Pancreas (tissue), 10 donors: ENCODE results near the gene ENPEP. TPM values are rescaled to one million over a fixed set of nuclear protein-coding genes. Genes with fewer than 3 reads are reported as not detected.
A peak's percentile ranks its signal among the peaks of the same experiment; 100 is the strongest.
"Not testable (repeated sequence)": the region's sequence is repeated elsewhere in the genome, so short reads cannot be mapped to it uniquely, and the experiment has no call there.

ENCODE experiments used
- ATAC-seq, 4 donors: fragments of 200-7000 bp; cut with Tn5 transposase; one replicate each; pipeline versions ENCODE4 v1.8.0 to v1.9.1; 2020; ENCODE audit warnings: mild to moderate bottlenecking in 4 of 4, moderate library complexity in 4 of 4
- DNase-seq, 6 donors: peaks; one replicate each; pipeline ENCODE4 v3.0.0-alpha.2; 2020
- FAIRE-seq: peaks from 2 replicates; lab custom pipeline; 2012; peaks lifted over from hg19 to GRCh38; lab: Jason Lieb, UNC
- H3K27ac ChIP-seq, 4 donors: fragments of 200-600 bp; sonication (generic); 1 replicate in 3 of 4; 2 replicates in 1 of 4; pipeline versions ENCODE4 v1.5.0 to v1.8.0; 2020
- H3K27me3 ChIP-seq, 4 donors: fragments of 200-600 bp; one replicate each; pipeline ENCODE4 v1.8.0; 2021
- H3K36me3 ChIP-seq, 3 donors: fragments of 200-600 bp; sonication (generic) in 1 of 3; one replicate each; pipeline versions ENCODE4 v1.5.0 to v1.8.0; 2020 to 2021
- H3K4me1 ChIP-seq, 3 donors: fragments of 200-600 bp; one replicate each; pipeline ENCODE4 v1.8.0; 2021
- H3K4me3 ChIP-seq, 4 donors: fragments of 200-600 bp; sonication (generic) in 2 of 4; one replicate each; pipeline versions ENCODE4 v1.5.0 to v1.8.0; 2020 to 2021
- H3K9me3 ChIP-seq, 4 donors: fragments of 200-600 bp; one replicate each; pipeline ENCODE4 v1.8.0; 2021
- WGBS, 2 donors: extraction: QIAGEN DNeasy Blood & Tissue Kit; methylation state at CpG; one replicate each; pipeline ENCODE4 v1.1.7; 2013; 5-methylcytosine and 5-hydroxymethylcytosine counted together
- intact Hi-C, 3 donors: fragments of 100-400 bp; cut with DNase I; formaldehyde crosslinking; loops; one replicate each; pipeline versions ENCODE4 v1.11.1 to v1.14.2; 2022
- polyA plus RNA-seq, 2 donors: library from polyadenylated mRNA; stranded (reverse); fragments of 200-250 nt; gene quantifications; one replicate each; pipeline ENCODE4 v1.2.3, GENCODE V29; 2013
- total RNA-seq, 6 donors: library from RNA; stranded (reverse); fragmentation: NEBNext Ultra II Directional in 4 of 6; extraction: Animal tissue kit (Norgen Biotek cat#: 25700) in 4 of 6; gene quantifications; one replicate each; pipeline versions ENCODE4 v1.2.1 to v1.2.4, GENCODE V29; 2021 to 2023
- TF ChIP-seq, protein P1 (sequence below), 4 donors: fragments of 200-600 bp; sonication (generic) in 3 of 4; IDR thresholded peaks; one replicate each; pipeline versions ENCODE4 v1.5.0 to v1.8.0; 2021; ENCODE audit warnings: antibody characterized with exemption in 4 of 4
- donor health status: healthy with polysubstance abuse.
- donor health status: DM: no; HTN: no; CAD: no; lungs with moderate emphysema.
- donor health status: DM: no; HTN: no; CAD: no.
- donor health status: control.
- donor health status: control.
- donor health status: Bipolar disorder and iron deficiency.
- donor health status: DM: yes; HTN: yes; CAD: no.
- donor health status: DM: no; HTN: no; CAD: no.
- donor health status: DM: no; HTN: no; CAD: no.
- donor health status: DM: yes; HTN: yes; CAD: no.

Gene ENPEP, protein sequence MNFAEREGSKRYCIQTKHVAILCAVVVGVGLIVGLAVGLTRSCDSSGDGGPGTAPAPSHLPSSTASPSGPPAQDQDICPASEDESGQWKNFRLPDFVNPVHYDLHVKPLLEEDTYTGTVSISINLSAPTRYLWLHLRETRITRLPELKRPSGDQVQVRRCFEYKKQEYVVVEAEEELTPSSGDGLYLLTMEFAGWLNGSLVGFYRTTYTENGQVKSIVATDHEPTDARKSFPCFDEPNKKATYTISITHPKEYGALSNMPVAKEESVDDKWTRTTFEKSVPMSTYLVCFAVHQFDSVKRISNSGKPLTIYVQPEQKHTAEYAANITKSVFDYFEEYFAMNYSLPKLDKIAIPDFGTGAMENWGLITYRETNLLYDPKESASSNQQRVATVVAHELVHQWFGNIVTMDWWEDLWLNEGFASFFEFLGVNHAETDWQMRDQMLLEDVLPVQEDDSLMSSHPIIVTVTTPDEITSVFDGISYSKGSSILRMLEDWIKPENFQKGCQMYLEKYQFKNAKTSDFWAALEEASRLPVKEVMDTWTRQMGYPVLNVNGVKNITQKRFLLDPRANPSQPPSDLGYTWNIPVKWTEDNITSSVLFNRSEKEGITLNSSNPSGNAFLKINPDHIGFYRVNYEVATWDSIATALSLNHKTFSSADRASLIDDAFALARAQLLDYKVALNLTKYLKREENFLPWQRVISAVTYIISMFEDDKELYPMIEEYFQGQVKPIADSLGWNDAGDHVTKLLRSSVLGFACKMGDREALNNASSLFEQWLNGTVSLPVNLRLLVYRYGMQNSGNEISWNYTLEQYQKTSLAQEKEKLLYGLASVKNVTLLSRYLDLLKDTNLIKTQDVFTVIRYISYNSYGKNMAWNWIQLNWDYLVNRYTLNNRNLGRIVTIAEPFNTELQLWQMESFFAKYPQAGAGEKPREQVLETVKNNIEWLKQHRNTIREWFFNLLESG
- 1 to 10 TPM in 2 of 6 donors, under 1 TPM in 4; 0.64 to 2.3 (median 0.75) TPM for total RNA-seq
- polyA plus RNA-seq = 1 to 10 TPM in 1 of 2 donors, under 1 TPM in 1; 0.27 to 3.1 TPM

DNA sequence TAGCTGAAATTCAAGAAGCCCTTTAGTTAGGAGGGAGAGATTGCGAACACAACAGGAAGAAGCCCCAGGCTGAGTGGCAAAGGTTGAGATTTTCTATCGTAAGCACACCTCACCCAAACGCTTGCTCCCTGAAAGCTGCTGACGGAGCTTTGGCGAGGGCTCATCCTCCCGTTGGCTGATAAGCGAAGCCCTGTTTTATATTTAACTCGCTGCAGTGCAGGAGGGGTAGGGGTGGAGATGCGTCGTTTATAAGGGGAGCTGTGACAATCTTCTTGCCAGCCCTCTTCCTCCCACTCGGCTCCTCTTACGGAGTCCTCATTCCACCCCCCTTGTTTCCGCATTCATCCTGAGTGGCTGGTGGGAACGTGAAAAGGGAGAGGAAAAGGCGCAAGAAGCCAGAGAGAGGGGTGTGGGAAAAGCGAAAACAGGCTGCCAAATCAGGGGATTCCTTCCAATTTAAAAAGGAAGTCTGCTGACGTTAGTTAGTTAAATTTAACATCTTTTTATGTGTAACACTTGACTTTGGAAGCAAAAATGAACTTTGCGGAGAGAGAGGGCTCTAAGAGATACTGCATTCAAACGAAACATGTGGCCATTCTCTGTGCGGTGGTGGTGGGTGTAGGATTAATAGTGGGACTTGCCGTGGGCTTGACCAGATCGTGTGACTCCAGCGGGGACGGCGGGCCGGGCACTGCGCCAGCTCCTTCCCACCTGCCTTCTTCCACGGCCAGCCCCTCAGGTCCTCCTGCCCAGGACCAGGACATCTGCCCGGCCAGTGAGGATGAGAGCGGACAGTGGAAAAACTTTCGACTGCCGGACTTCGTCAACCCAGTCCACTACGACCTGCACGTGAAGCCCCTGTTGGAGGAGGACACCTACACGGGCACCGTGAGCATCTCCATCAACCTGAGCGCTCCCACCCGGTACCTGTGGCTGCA is at the start of gene ENPEP:
ENPEP (plus strand) TSS at position 275 of the 938 bp plus-strand sequence; CDS start at position 535, 260 bp downstream.
- Histone ChIP-seq H3K4me1 (no peaks in the 10 kb centered on the region), H3K27ac (no peak within 1 kb of the TSS), H3K9me3 (no peaks in the 10 kb centered on the region), H3K27me3 (peaks cover 0 to 18% (median 1%) of the 10 kb centered on the region in 4 donors), H3K36me3 (no peaks in the 10 kb centered on the region), H3K4me3 (peak within 1 kb of the TSS in 1 of 4 donors; percentile 6)
- intact Hi-C loops = no loop called here
- DNase-seq = peak in 3 of 6 donors; percentile 24 to 61 (median 58)
- no peak for FAIRE-seq
- TF ChIP-seq, protein P1, sequence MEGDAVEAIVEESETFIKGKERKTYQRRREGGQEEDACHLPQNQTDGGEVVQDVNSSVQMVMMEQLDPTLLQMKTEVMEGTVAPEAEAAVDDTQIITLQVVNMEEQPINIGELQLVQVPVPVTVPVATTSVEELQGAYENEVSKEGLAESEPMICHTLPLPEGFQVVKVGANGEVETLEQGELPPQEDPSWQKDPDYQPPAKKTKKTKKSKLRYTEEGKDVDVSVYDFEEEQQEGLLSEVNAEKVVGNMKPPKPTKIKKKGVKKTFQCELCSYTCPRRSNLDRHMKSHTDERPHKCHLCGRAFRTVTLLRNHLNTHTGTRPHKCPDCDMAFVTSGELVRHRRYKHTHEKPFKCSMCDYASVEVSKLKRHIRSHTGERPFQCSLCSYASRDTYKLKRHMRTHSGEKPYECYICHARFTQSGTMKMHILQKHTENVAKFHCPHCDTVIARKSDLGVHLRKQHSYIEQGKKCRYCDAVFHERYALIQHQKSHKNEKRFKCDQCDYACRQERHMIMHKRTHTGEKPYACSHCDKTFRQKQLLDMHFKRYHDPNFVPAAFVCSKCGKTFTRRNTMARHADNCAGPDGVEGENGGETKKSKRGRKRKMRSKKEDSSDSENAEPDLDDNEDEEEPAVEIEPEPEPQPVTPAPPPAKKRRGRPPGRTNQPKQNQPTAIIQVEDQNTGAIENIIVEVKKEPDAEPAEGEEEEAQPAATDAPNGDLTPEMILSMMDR (IDR thresholded peaks at IDR 0.05) = no peak
- 46 to 50% methylated on average over 39 of the region's 39 CpGs for WGBS, 2 donors
- ATAC-seq = peak in 3 of 4 donors; percentile 41 to 48 (median 46)

DNA sequence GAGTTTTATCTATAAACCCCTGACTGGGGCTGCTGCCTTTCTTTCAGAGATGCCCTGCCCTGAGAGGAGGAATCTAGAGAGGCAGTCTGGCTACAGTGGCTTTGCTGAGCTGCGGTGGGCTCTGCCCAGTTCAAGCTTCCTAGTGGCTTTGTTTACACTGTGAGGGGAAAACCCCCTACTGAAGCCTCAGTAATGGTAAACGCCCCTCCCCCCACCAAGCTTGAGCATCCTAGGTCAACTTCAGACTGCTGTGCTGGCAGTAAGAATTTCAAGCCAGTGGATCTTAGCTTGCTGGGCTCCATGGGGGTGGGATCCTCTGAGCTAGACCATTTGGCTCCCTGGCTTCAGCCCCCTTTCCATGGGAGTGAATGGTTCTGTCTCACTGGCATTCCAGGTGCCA is 44.1 kb upstream of the ENPEP start:
- H3K4me3 ChIP-seq, H3K36me3 ChIP-seq, H3K27me3 ChIP-seq, ATAC-seq, H3K27ac ChIP-seq, intact Hi-C loops, H3K9me3 ChIP-seq, FAIRE-seq, DNase-seq, H3K4me1 ChIP-seq: not testable (repeated sequence)
- WGBS, 2 donors = 42 to 73% methylated on average over 2 of the region's 2 CpGs

- H3K36me3 ChIP-seq, ATAC-seq, FAIRE-seq, H3K4me1 ChIP-seq, H3K4me3 ChIP-seq, H3K27me3 ChIP-seq, H3K9me3 ChIP-seq, intact Hi-C loops, DNase-seq, H3K27ac ChIP-seq: not testable (repeated sequence)
- WGBS, 2 donors = 51% methylated on average over 3 of the region's 3 CpGs
These were observed 38.7 kb upstream of the ENPEP start for GRCh38 chr4:110437292-110437691.

DNA sequence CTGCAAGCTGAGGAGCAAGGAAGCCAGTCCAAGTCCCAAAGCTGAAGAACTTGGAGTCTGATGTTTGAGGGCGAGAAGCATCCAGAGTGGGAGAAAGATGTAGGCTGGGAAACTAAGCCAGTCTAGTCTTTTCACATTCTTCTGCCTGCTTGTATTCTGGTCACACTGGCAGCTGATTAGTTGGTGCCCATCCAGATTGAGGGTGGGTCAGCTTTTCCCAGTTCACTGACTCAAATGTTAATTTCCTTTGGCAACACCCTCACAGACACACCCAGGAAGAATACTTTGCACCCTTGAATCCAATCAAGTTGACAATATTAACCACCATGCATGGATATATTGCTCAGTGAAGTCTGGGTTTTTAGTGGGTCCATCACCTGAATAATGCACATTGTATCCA is 36.7 kb upstream of the ENPEP start:
- FAIRE-seq, H3K9me3 ChIP-seq, ATAC-seq, H3K36me3 ChIP-seq, H3K27me3 ChIP-seq, H3K4me3 ChIP-seq, H3K4me1 ChIP-seq, intact Hi-C loops, DNase-seq, H3K27ac ChIP-seq: not testable (repeated sequence)
- 71 to 80% methylated on average over 1 of the region's 1 CpG for WGBS, 2 donors

GRCh38 chr4:110442309-110442708 is 33.6 kb upstream of the ENPEP start:
- ATAC-seq (no peak), FAIRE-seq (no peak), DNase-seq (no peak)
- Histone ChIP-seq H3K27ac (no peak overlapping the region), H3K27me3 (peaks cover 0 to 4% (median 0%) of the 10 kb centered on the region in 4 donors), H3K4me3 (no peak overlapping the region), H3K36me3 (no peaks in the 10 kb centered on the region), H3K9me3 (no peaks in the 10 kb centered on the region), H3K4me1 (no peaks in the 10 kb centered on the region)
- TF ChIP-seq, protein P1 (IDR thresholded peaks at IDR 0.05) = no peak
- 44 to 65% methylated on average over 2 of the region's 2 CpGs for WGBS, 2 donors
- intact Hi-C loops = no loop called here
